IPS DF 6.9 (cell line): Measurements from ENCODE around the gene LNX1.

Source experiments
- DNase-seq: peaks from one replicate; pipeline ENCODE4 v3.0.0-alpha.2; 2013; ENCODE audit warnings: low read depth, low spot score
- H3K27ac ChIP-seq: one replicate; pipeline ENCODE4 v1.5.1; 2013; ENCODE audit warnings: low read length, control low read depth
- H3K27me3 ChIP-seq: 2 replicates; pipeline ENCODE4 v1.6.1; 2013; ENCODE audit warnings: mild to moderate bottlenecking, low read length; ENCODE audit not compliant: control insufficient read depth, insufficient read depth
- H3K36me3 ChIP-seq: 2 replicates; pipeline ENCODE4 v1.6.1; 2013; ENCODE audit warnings: low read length; ENCODE audit not compliant: control insufficient read depth, insufficient read depth
- H3K4me1 ChIP-seq: 2 replicates; pipeline ENCODE4 v1.6.1; 2013; ENCODE audit warnings: low read length; ENCODE audit not compliant: control insufficient read depth, insufficient read depth
- H3K4me3 ChIP-seq: 2 replicates; pipeline ENCODE4 v1.5.1; 2013; ENCODE audit warnings: mild to moderate bottlenecking, low read length
- H3K9me3 ChIP-seq: 2 replicates; pipeline ENCODE4 v1.6.1; 2013; ENCODE audit warnings: low read length, inconsistent platforms; ENCODE audit not compliant: control insufficient read depth, insufficient read depth
- WGBS: extraction: QIAGEN DNeasy Blood & Tissue Kit; methylation state at CpG from one replicate; pipeline ENCODE4 v1.1.7; 2013; ENCODE audit warnings: mixed read lengths, missing lambda C conversion rate; ENCODE audit not compliant: insufficient read length, insufficient coverage; 5-methylcytosine and 5-hydroxymethylcytosine counted together

Gene LNX1

GRCh38 chr4:53576071-53576617 is 15.1 kb downstream of the LNX1 start:
- Histone ChIP-seq H3K4me3 (no peak overlapping the region), H3K27me3 (no peaks in the 10 kb centered on the region), H3K4me1 (no peaks in the 10 kb centered on the region; the same call in 1 of the 2 replicates), H3K27ac (no peak overlapping the region), H3K36me3 (no peaks in the 10 kb centered on the region), H3K9me3 (no peaks in the 10 kb centered on the region)
- WGBS: no CpG with 5 or more reads among the region's 9 CpGs
- DNase-seq: no peak

GRCh38 chr4:53575552-53575951 is 15.7 kb downstream of the LNX1 start:
- H3K27ac ChIP-seq: no peak overlapping the region
- H3K9me3 ChIP-seq: no peaks in the 10 kb centered on the region
- no CpG with 5 or more reads among the region's 4 CpGs for WGBS

GRCh38 chr4:53574528-53574927 is 16.8 kb downstream of the LNX1 start:
- Histone ChIP-seq H3K4me3 (no peak overlapping the region), H3K27ac (no peak overlapping the region), H3K4me1 (no peaks in the 10 kb centered on the region; the same call in 1 of the 2 replicates), H3K27me3 (no peaks in the 10 kb centered on the region), H3K36me3 (no peaks in the 10 kb centered on the region), H3K9me3 (no peaks in the 10 kb centered on the region)
- WGBS: no CpG with 5 or more reads among the region's 1 CpG
- no peak for DNase-seq

More at GRCh38 chr4:53575552-53575951, 15.7 kb downstream of the LNX1 start:
- Histone ChIP-seq H3K4me1 (no peaks in the 10 kb centered on the region; the same call in 1 of the 2 replicates), H3K27me3 (no peaks in the 10 kb centered on the region), H3K4me3 (no peak overlapping the region), H3K36me3 (no peaks in the 10 kb centered on the region)
- DNase-seq: no peak

GRCh38 chr4:53573696-53574095 is 17.6 kb downstream of the LNX1 start:
- Histone ChIP-seq H3K9me3 (no peaks in the 10 kb centered on the region), H3K27ac (no peak overlapping the region), H3K4me1 (no peaks in the 10 kb centered on the region; the same call in 1 of the 2 replicates), H3K36me3 (no peaks in the 10 kb centered on the region), H3K4me3 (no peak overlapping the region), H3K27me3 (no peaks in the 10 kb centered on the region)
- no CpG with 5 or more reads among the region's 3 CpGs for WGBS
- no peak for DNase-seq

- H3K4me1 ChIP-seq: no peaks in the 10 kb centered on the region; the same call in 1 of the 2 replicates
- no peaks in the 10 kb centered on the region for H3K27me3 ChIP-seq
- WGBS: no CpG with 5 or more reads among the region's 2 CpGs
- H3K4me3 ChIP-seq: no peak overlapping the region
- H3K27ac ChIP-seq: no peak overlapping the region
- no peaks in the 10 kb centered on the region for H3K36me3 ChIP-seq
- no peak for DNase-seq
- H3K9me3 ChIP-seq: no peaks in the 10 kb centered on the region
These were observed 18.7 kb downstream of the LNX1 start for GRCh38 chr4:53572600-53572994.

- no peak for DNase-seq
- WGBS: no CpG with 5 or more reads among the region's 5 CpGs
- Histone ChIP-seq H3K9me3 (no peaks in the 10 kb centered on the region), H3K36me3 (no peaks in the 10 kb centered on the region), H3K27me3 (no peaks in the 10 kb centered on the region), H3K4me3 (no peak overlapping the region), H3K4me1 (no peaks in the 10 kb centered on the region; the same call in 1 of the 2 replicates), H3K27ac (no peak overlapping the region)
These were observed 19.2 kb downstream of the LNX1 start for GRCh38 chr4:53571936-53572599.

- H3K36me3 ChIP-seq: no peaks in the 10 kb centered on the region
- WGBS: no CpG with 5 or more reads among the region's 4 CpGs
- no peak overlapping the region for H3K4me3 ChIP-seq
- no peak overlapping the region for H3K27ac ChIP-seq
- H3K4me1 ChIP-seq: no peaks in the 10 kb centered on the region
- no peaks in the 10 kb centered on the region for H3K9me3 ChIP-seq
- no peak for DNase-seq
- H3K27me3 ChIP-seq: no peaks in the 10 kb centered on the region
These were observed 27.5 kb downstream of the LNX1 start for GRCh38 chr4:53563824-53564223.

GRCh38 chr4:53562409-53562808 is 28.9 kb downstream of the LNX1 start:
- Histone ChIP-seq H3K27me3 (no peaks in the 10 kb centered on the region), H3K4me1 (no peaks in the 10 kb centered on the region), H3K36me3 (no peaks in the 10 kb centered on the region), H3K4me3 (no peak overlapping the region), H3K27ac (no peak overlapping the region), H3K9me3 (no peaks in the 10 kb centered on the region)
- no peak for DNase-seq
- no CpG with 5 or more reads among the region's 2 CpGs for WGBS

- Histone ChIP-seq H3K27ac (no peak overlapping the region), H3K4me3 (no peak overlapping the region)
- WGBS: no CpG with 5 or more reads among the region's 3 CpGs
These were observed 32.2 kb downstream of the LNX1 start for GRCh38 chr4:53559021-53559620.

GRCh38 chr4:53558065-53558801 is 33.1 kb downstream of the LNX1 start:
- Histone ChIP-seq H3K4me3 (no peak overlapping the region), H3K9me3 (no peaks in the 10 kb centered on the region), H3K36me3 (no peaks in the 10 kb centered on the region), H3K27ac (no peak overlapping the region), H3K27me3 (no peaks in the 10 kb centered on the region), H3K4me1 (no peaks in the 10 kb centered on the region)
- no peak for DNase-seq
- WGBS: no CpG with 5 or more reads among the region's 12 CpGs

More at GRCh38 chr4:53559021-53559620, 32.2 kb downstream of the LNX1 start:
- Histone ChIP-seq H3K27me3 (no peaks in the 10 kb centered on the region), H3K36me3 (no peaks in the 10 kb centered on the region), H3K9me3 (no peaks in the 10 kb centered on the region), H3K4me1 (no peaks in the 10 kb centered on the region)
- DNase-seq: no peak
